Erythroblast (primary cell): ENCODE measurements around the gene SKOR1.

Experiments
- GATA1 ChIP-seq: IDR thresholded peaks from 2 replicates; pipeline ENCODE4 v1.6.1; 2011; ENCODE audit warnings: low read depth, mild to moderate bottlenecking, control low read depth, low read length, moderate library complexity
- POLR2A ChIP-seq: IDR thresholded peaks from 2 replicates; pipeline ENCODE4 v1.6.1; 2011; ENCODE audit warnings: mild to moderate bottlenecking, low read length

DNA sequence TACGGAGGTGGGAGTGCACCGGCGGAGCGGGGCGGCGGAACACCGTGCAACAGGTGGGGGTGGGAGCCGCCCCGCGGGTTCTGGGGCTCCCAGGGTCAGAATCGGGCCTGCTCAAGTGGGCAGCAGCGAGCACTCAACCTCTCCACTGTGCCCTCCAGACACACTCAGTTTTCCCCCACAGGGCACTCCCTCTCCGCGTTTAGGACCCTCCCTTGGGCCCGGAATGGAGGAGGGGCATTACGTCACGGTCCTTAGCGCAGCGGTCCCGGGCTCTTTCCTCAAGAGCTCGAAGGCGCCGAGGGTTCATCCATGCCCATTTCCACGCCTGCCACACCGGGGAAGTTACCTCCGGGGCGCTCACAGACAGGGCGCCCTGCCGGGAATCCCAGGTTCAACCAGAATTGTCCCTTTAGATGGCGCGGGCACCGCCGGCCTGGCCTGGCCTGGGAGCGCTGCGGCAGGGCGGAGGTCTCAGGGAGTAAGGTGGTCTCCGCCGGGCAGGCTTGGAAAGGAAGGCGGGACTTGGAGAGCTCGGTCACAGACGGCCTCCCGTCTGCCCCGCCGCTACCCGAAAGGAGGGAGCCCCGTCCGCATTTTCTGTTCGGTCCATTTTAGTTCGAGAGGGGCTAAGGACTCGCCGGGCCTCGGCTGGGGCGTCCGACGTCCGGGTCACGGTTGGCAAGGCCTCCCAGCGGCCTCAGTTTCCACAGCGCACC, 9.4 kb downstream of the SKOR1 start:
- no peak for TF ChIP-seq POLR2A
- no peak for TF ChIP-seq GATA1
